Measurements from ENCODE around the gene UQCC2. TPM values are rescaled to one million over a fixed set of nuclear protein-coding genes. Genes with fewer than 3 reads are reported as not detected.

The UQCC2 gene
- total and polyA plus RNA-seq, 5 donors from 2014 or later = 14.9 to 72.6 (median 44.9) TPM

GRCh38 chr6:33707771-33708170, 3.7 kb downstream of the UQCC2 start:
- Histone ChIP-seq H3K27me3 (ENCODE audit: control insufficient read depth, insufficient read depth, low read length) (no peaks in the 10 kb centered on the region), H3K27ac (ENCODE audit: insufficient read depth, low read length, poor library complexity, severe bottlenecking) (no peak overlapping the region), H3K36me3 (ENCODE audit: control insufficient read depth, insufficient read depth, low read length) (peaks cover 14% of the 10 kb centered on the region), H3K9me3 (ENCODE audit: control insufficient read depth in 2 of 2, low read length in 2 of 2) (no peaks in the 10 kb centered on the region), H3K4me3 (ENCODE audit: low read depth, low read length) (no peak overlapping the region), H3K4me1 (ENCODE audit: control insufficient read depth, insufficient read depth, low read length, poor library complexity, severe bottlenecking) (peaks cover 22% of the 10 kb centered on the region)
- Mint-ChIP-seq H3K4me1 (peaks cover 5 to 45% (median 29%) of the 10 kb centered on the region in 4 donors), H3K27ac (peak overlapping the region; percentile 7 to 72 (median 36)), H3K4me3 (peak overlapping the region in 2 of 4 donors; percentile 2 to 13), H3K27me3 (no peaks in the 10 kb centered on the region), H3K9me3 (no peaks in the 10 kb centered on the region), H3K36me3 (peaks cover 18% of the 10 kb centered on the region)
- no peak for ATAC-seq (ENCODE audit: low read depth in 2 of 2)
- no peak for DNase-seq

- no peak overlapping the region for H3K27ac ChIP-seq (ENCODE audit: insufficient read depth, low read length, poor library complexity, severe bottlenecking)
- no peak for ATAC-seq (ENCODE audit: low read depth in 2 of 2)
- Mint-ChIP-seq H3K4me1 (peaks cover 12 to 40% (median 27%) of the 10 kb centered on the region in 4 donors), H3K36me3 (peaks cover 18% of the 10 kb centered on the region), H3K27me3 (no peaks in the 10 kb centered on the region), H3K27ac (peak overlapping the region in 1 of 3 donors; percentile 44), H3K9me3 (no peaks in the 10 kb centered on the region), H3K4me3 (peak overlapping the region in 1 of 4 donors; percentile 19)
- no peaks in the 10 kb centered on the region for H3K27me3 ChIP-seq (ENCODE audit: control insufficient read depth, insufficient read depth, low read length)
- no peak for DNase-seq
- peaks cover 13% of the 10 kb centered on the region for H3K4me1 ChIP-seq (ENCODE audit: control insufficient read depth, insufficient read depth, low read length, poor library complexity, severe bottlenecking)
- no peaks in the 10 kb centered on the region for H3K9me3 ChIP-seq (ENCODE audit: control insufficient read depth in 2 of 2, low read length in 2 of 2)
- no peak overlapping the region for H3K4me3 ChIP-seq (ENCODE audit: low read depth, low read length)
- H3K36me3 ChIP-seq (ENCODE audit: control insufficient read depth, insufficient read depth, low read length) = peaks cover 14% of the 10 kb centered on the region
Observed at GRCh38 chr6:33705955-33706725, 5.4 kb downstream of the UQCC2 start.

GRCh38 chr6:33705268-33705885, 6.1 kb downstream of the UQCC2 start:
- Mint-ChIP-seq H3K9me3 (no peaks in the 10 kb centered on the region), H3K4me3 (peak overlapping the region in 1 of 4 donors; percentile 19), H3K36me3 (peaks cover 18% of the 10 kb centered on the region), H3K4me1 (peaks cover 13 to 34% (median 27%) of the 10 kb centered on the region in 4 donors), H3K27me3 (no peaks in the 10 kb centered on the region), H3K27ac (no peak overlapping the region)
- Histone ChIP-seq H3K4me3 (ENCODE audit: low read depth, low read length) (no peak overlapping the region), H3K27me3 (ENCODE audit: control insufficient read depth, insufficient read depth, low read length) (no peaks in the 10 kb centered on the region), H3K27ac (ENCODE audit: insufficient read depth, low read length, poor library complexity, severe bottlenecking) (no peak overlapping the region), H3K9me3 (ENCODE audit: control insufficient read depth in 2 of 2, low read length in 2 of 2) (no peaks in the 10 kb centered on the region), H3K36me3 (ENCODE audit: control insufficient read depth, insufficient read depth, low read length) (peaks cover 14% of the 10 kb centered on the region), H3K4me1 (ENCODE audit: control insufficient read depth, insufficient read depth, low read length, poor library complexity, severe bottlenecking) (peaks cover 8% of the 10 kb centered on the region)
- DNase-seq (no peak), ATAC-seq (ENCODE audit: low read depth in 2 of 2) (no peak)

GRCh38 chr6:33704215-33705066, 7.1 kb downstream of the UQCC2 start:
- Mint-ChIP-seq H3K4me1 (peaks cover 19 to 31% (median 25%) of the 10 kb centered on the region in 4 donors), H3K9me3 (no peaks in the 10 kb centered on the region), H3K36me3 (peaks cover 13% of the 10 kb centered on the region), H3K27ac (peak overlapping the region in 1 of 3 donors; percentile 49), H3K27me3 (no peaks in the 10 kb centered on the region), H3K4me3 (no peak overlapping the region)
- Histone ChIP-seq H3K36me3 (ENCODE audit: control insufficient read depth, insufficient read depth, low read length) (peaks cover 13% of the 10 kb centered on the region), H3K27me3 (ENCODE audit: control insufficient read depth, insufficient read depth, low read length) (no peaks in the 10 kb centered on the region), H3K4me1 (ENCODE audit: control insufficient read depth, insufficient read depth, low read length, poor library complexity, severe bottlenecking) (peaks cover 5% of the 10 kb centered on the region), H3K4me3 (ENCODE audit: low read depth, low read length) (no peak overlapping the region), H3K9me3 (ENCODE audit: control insufficient read depth in 2 of 2, low read length in 2 of 2) (no peaks in the 10 kb centered on the region), H3K27ac (ENCODE audit: insufficient read depth, low read length, poor library complexity, severe bottlenecking) (no peak overlapping the region)
- DNase-seq (no peak), ATAC-seq (ENCODE audit: low read depth in 2 of 2) (no peak)

GRCh38 chr6:33702345-33702977, 9.0 kb downstream of the UQCC2 start:
- Histone ChIP-seq H3K27me3 (ENCODE audit: control insufficient read depth, insufficient read depth, low read length) (no peaks in the 10 kb centered on the region), H3K27ac (ENCODE audit: insufficient read depth, low read length, poor library complexity, severe bottlenecking) (no peak overlapping the region), H3K4me3 (ENCODE audit: low read depth, low read length) (no peak overlapping the region), H3K4me1 (ENCODE audit: control insufficient read depth, insufficient read depth, low read length, poor library complexity, severe bottlenecking) (peaks cover 7% of the 10 kb centered on the region), H3K36me3 (ENCODE audit: control insufficient read depth, insufficient read depth, low read length) (peaks cover 12% of the 10 kb centered on the region), H3K9me3 (ENCODE audit: control insufficient read depth in 2 of 2, low read length in 2 of 2) (no peaks in the 10 kb centered on the region)
- Mint-ChIP-seq H3K36me3 (peaks cover 8% of the 10 kb centered on the region), H3K9me3 (no peaks in the 10 kb centered on the region), H3K4me3 (no peak overlapping the region), H3K27ac (peak overlapping the region in 2 of 3 donors; percentile 52 to 56), H3K4me1 (peaks cover 14 to 21% (median 14%) of the 10 kb centered on the region in 4 donors), H3K27me3 (no peaks in the 10 kb centered on the region)
- DNase-seq = peak in 1 of 3 donors; percentile 47
- peak; percentile 38 to 52 for ATAC-seq (ENCODE audit: low read depth in 2 of 2)

- ATAC-seq (ENCODE audit: low read depth in 2 of 2) = peak; percentile 59
- peak overlapping the region; percentile 15 for H3K27ac ChIP-seq (ENCODE audit: insufficient read depth, low read length, poor library complexity, severe bottlenecking)
- H3K27ac Mint-ChIP-seq = peak overlapping the region in 2 of 3 donors; percentile 77 to 82
Observed at GRCh38 chr6:33700391-33701050, 11.0 kb downstream of the UQCC2 start.

More at GRCh38 chr6:33700391-33701050, 11.0 kb downstream of the UQCC2 start:
- Mint-ChIP-seq H3K9me3 (no peaks in the 10 kb centered on the region), H3K4me1 (peaks cover 21 to 35% (median 25%) of the 10 kb centered on the region in 4 donors), H3K27me3 (no peaks in the 10 kb centered on the region), H3K36me3 (peaks cover 14% of the 10 kb centered on the region), H3K4me3 (peak overlapping the region in 1 of 4 donors; percentile 41)
- Histone ChIP-seq H3K4me1 (ENCODE audit: control insufficient read depth, insufficient read depth, low read length, poor library complexity, severe bottlenecking) (peaks cover 27% of the 10 kb centered on the region), H3K36me3 (ENCODE audit: control insufficient read depth, insufficient read depth, low read length) (peaks cover 17% of the 10 kb centered on the region), H3K4me3 (ENCODE audit: low read depth, low read length) (no peak overlapping the region), H3K9me3 (ENCODE audit: control insufficient read depth in 2 of 2, low read length in 2 of 2) (no peaks in the 10 kb centered on the region), H3K27me3 (ENCODE audit: control insufficient read depth, insufficient read depth, low read length) (no peaks in the 10 kb centered on the region)
- peak; percentile 51 to 85 (median 66) for DNase-seq

All from CD4-positive, CD25-positive, alpha-beta regulatory T cell (primary cell).